Kidney epithelial cell (primary cell): ENCODE results near the gene YAE1. TPM values are rescaled to one million over a fixed set of nuclear protein-coding genes. Genes with fewer than 3 reads are reported as not detected.

Source experiments
- DNase-seq: peaks from one replicate; pipeline ENCODE4 v3.0.0-alpha.2; 2010; ENCODE audit warnings: low read depth
- H3K27me3 ChIP-seq: 2 replicates; pipeline ENCODE4 v1.6.0; 2011; ENCODE audit warnings: low read length; ENCODE audit not compliant: control insufficient read depth, insufficient read depth
- H3K36me3 ChIP-seq: 2 replicates; pipeline ENCODE4 v1.5.1; 2011; ENCODE audit warnings: low read length; ENCODE audit not compliant: control insufficient read depth, insufficient read depth
- H3K4me3 ChIP-seq: 2 replicates; pipeline ENCODE4 v1.5.1; 2011; ENCODE audit warnings: low read depth, mild to moderate bottlenecking, control low read depth, low read length
- CTCF ChIP-seq: IDR thresholded peaks from 2 replicates; pipeline ENCODE4 v1.5.1; 2011; ENCODE audit warnings: mild to moderate bottlenecking, moderate library complexity, low read length, control low read depth, inconsistent platforms; ENCODE audit not compliant: insufficient read depth, poor library complexity, severe bottlenecking
- total RNA-seq: library from RNA; depleted of rRNA; stranded (reverse); fragments of >200 nt; gene quantifications from 2 replicates; pipeline ENCODE4 v1.2.3, GENCODE V29; 2015

Gene YAE1
- total RNA-seq, 1 donor from 2014 or later, result 18.1 TPM

- no peak for DNase-seq
- H3K4me3 ChIP-seq, result peak overlapping the region; percentile 90
- no peak for TF ChIP-seq CTCF
Measured at GRCh38 chr7:39567294-39567693, 1.1 kb downstream of the YAE1 start.

GRCh38 chr7:39574673-39575349, 8.6 kb downstream of the YAE1 start:
- Histone ChIP-seq H3K4me3 (no peak overlapping the region), H3K36me3 (no peaks in the 10 kb centered on the region), H3K27me3 (no peaks in the 10 kb centered on the region)
- no peak for TF ChIP-seq CTCF
- DNase-seq, result no peak

More at GRCh38 chr7:39567294-39567693, 1.1 kb downstream of the YAE1 start:
- Histone ChIP-seq H3K27me3 (no peaks in the 10 kb centered on the region), H3K36me3 (no peaks in the 10 kb centered on the region)

GRCh38 chr7:39577229-39577874, 11.1 kb downstream of the YAE1 start:
- H3K4me3 ChIP-seq, result no peak overlapping the region
- H3K27me3 ChIP-seq, result no peaks in the 10 kb centered on the region
- TF ChIP-seq CTCF, result no peak
- DNase-seq, result no peak
- H3K36me3 ChIP-seq, result no peaks in the 10 kb centered on the region

GRCh38 chr7:39580149-39580874, 14.1 kb downstream of the YAE1 start:
- Histone ChIP-seq H3K4me3 (no peak overlapping the region), H3K36me3 (no peaks in the 10 kb centered on the region), H3K27me3 (no peaks in the 10 kb centered on the region)
- TF ChIP-seq CTCF, result peak; percentile 72
- DNase-seq, result peak; percentile 78

GRCh38 chr7:39582536-39582935, 16.3 kb downstream of the YAE1 start:
- Histone ChIP-seq H3K27me3 (no peaks in the 10 kb centered on the region), H3K36me3 (no peaks in the 10 kb centered on the region), H3K4me3 (no peak overlapping the region)
- no peak for DNase-seq
- TF ChIP-seq CTCF, result no peak
